ENCODE data around the gene MTMR4. TPM values are rescaled to one million over a fixed set of nuclear protein-coding genes. Genes with fewer than 3 reads are reported as not detected.

Gene MTMR4
- polyA plus RNA-seq, 2 of the 4 experiments (the other 2 are of a cell fraction), result 13.8 to 20.0 TPM

- ChIA-PET CTCF (no interaction called here), POLR2A (no interaction called here)
- FAIRE-seq, result no peak
- TF ChIP-seq USF2 (IDR thresholded peaks at IDR 0.05), result no peak
- no peak for TF ChIP-seq GATA3 (IDR thresholded peaks at IDR 0.05; ENCODE audit: borderline replicate concordance)
- no peak for TF ChIP-seq ZSCAN20 (CRISPR knock-in tag; IDR thresholded peaks at IDR 0.05)
- no peak for TF ChIP-seq HEYL (CRISPR knock-in tag; IDR thresholded peaks at IDR 0.05)
- no peak for TF ChIP-seq JUN (IDR thresholded peaks at IDR 0.05)
- no peak for TF ChIP-seq RNF2 (IDR thresholded peaks at IDR 0.05; ENCODE audit: borderline replicate concordance, low read depth)
- TF ChIP-seq BCL3 (IDR thresholded peaks at IDR 0.05), result no peak
- TF ChIP-seq PHF8 (IDR thresholded peaks at IDR 0.05; ENCODE audit: borderline replicate concordance, low read depth), result no peak
- no peak for TF ChIP-seq CEBPB (IDR thresholded peaks at IDR 0.05)
- no peak for TF ChIP-seq TFCP2L1 (CRISPR knock-in tag; IDR thresholded peaks at IDR 0.05)
- TF ChIP-seq SMC3 (IDR thresholded peaks at IDR 0.05), result no peak
- TF ChIP-seq CBX8 (IDR thresholded peaks at IDR 0.05), result no peak
- TF ChIP-seq RCOR1 (IDR thresholded peaks at IDR 0.05; ENCODE audit: low read depth, low read length), result no peak
- TF ChIP-seq JUNB (IDR thresholded peaks at IDR 0.05), result no peak
- TF ChIP-seq HES2 (IDR thresholded peaks at IDR 0.05), result no peak
- TF ChIP-seq CBX2 (IDR thresholded peaks at IDR 0.05; ENCODE audit: borderline replicate concordance, low read depth), result no peak
- 51% methylated on average over 6 of the region's 6 CpGs for WGBS (ENCODE audit: missing lambda C conversion rate)
- DNase-seq (ENCODE audit: low read depth in 1 of 2, low spot score in 1 of 2), result no peak
- H3K4me1 ChIP-seq, result no peaks in the 10 kb centered on the region
- H3K4me2 ChIP-seq, result no peak overlapping the region
- no peaks in the 10 kb centered on the region for H3K9me3 ChIP-seq
- H3K4me3 ChIP-seq, result no peak overlapping the region
- no peak overlapping the region for H3K27ac ChIP-seq
- no peak for ATAC-seq
These were observed 34.3 kb downstream of the MTMR4 start for GRCh38 chr17:58480090-58480489.

GRCh38 chr17:58476812-58477211, 37.6 kb downstream of the MTMR4 start:
- H3K9me3 ChIP-seq, result no peaks in the 10 kb centered on the region
- H3K4me3 ChIP-seq, result no peak overlapping the region
- ATAC-seq, result no peak
- TF ChIP-seq HOXB5 (CRISPR knock-in tag; IDR thresholded peaks at IDR 0.05) (no peak), ZFP36 (IDR thresholded peaks at IDR 0.05; ENCODE audit: borderline replicate concordance, partially characterized antibody) (no peak), USF2 (IDR thresholded peaks at IDR 0.05) (no peak), JUN (IDR thresholded peaks at IDR 0.05) (no peak), REST (IDR thresholded peaks at IDR 0.05) (no peak), ZSCAN20 (CRISPR knock-in tag; IDR thresholded peaks at IDR 0.05) (no peak), MAZ (IDR thresholded peaks at IDR 0.05; ENCODE audit: borderline replicate concordance, low read depth, low read length) (no peak), MAX (IDR thresholded peaks at IDR 0.05) (no peak), SREBF2 (IDR thresholded peaks at IDR 0.05) (no peak), EHF (CRISPR knock-in tag; IDR thresholded peaks at IDR 0.05) (no peak), HMGXB4 (CRISPR knock-in tag; IDR thresholded peaks at IDR 0.05; ENCODE audit: borderline replicate concordance) (no peak), CBX2 (IDR thresholded peaks at IDR 0.05; ENCODE audit: borderline replicate concordance, low read depth) (no peak), RAD21 (conservative IDR thresholded peaks at IDR 0.05 in 1 of 2, IDR thresholded peaks at IDR 0.05 in 1 of 2) (no peak), ELK1 (IDR thresholded peaks at IDR 0.05; ENCODE audit: low read depth, low read length) (no peak), HOXA7 (CRISPR knock-in tag; IDR thresholded peaks at IDR 0.05) (no peak)
- DNase-seq (ENCODE audit: low read depth in 1 of 2, low spot score in 1 of 2), result no peak
- no peak overlapping the region for H3K27ac ChIP-seq
- POLR2A ChIA-PET, result no interaction called here
- CTCF ChIA-PET, result interaction anchor here (1.4 kb wide), 1 partner anchor 11 kb away, joined by 3 read pairs; the partner anchor contains the start of gene HSF5
- H3K4me1 ChIP-seq, result no peaks in the 10 kb centered on the region
- no peak overlapping the region for H3K4me2 ChIP-seq
- 72% methylated on average over 18 of the region's 18 CpGs for WGBS (ENCODE audit: missing lambda C conversion rate)
- FAIRE-seq, result no peak

Data from A549 (cell line).